ENCODE measurements around the gene TMCC2.

TMCC2 gene

GRCh38 chr1:205225901-205226765 is 1.6 kb upstream of the TMCC2 start:
- no peak for TF ChIP-seq CTCF (IDR thresholded peaks at IDR 0.05; ENCODE audit: borderline replicate concordance, insufficient read depth, low read depth, low read length)
- no peak overlapping the region for H3K4me3 ChIP-seq (ENCODE audit: low read depth, low read length)

GRCh38 chr1:205226868-205227583 is 720 bp upstream of the TMCC2 start:
- no peak for TF ChIP-seq CTCF (IDR thresholded peaks at IDR 0.05; ENCODE audit: borderline replicate concordance, insufficient read depth, low read depth, low read length)
- H3K4me3 ChIP-seq (ENCODE audit: low read depth, low read length), result peak overlapping the region; percentile 51

- TF ChIP-seq CTCF (IDR thresholded peaks at IDR 0.05; ENCODE audit: borderline replicate concordance, insufficient read depth, low read depth, low read length), result no peak
- peak overlapping the region; percentile 38 for H3K4me3 ChIP-seq (ENCODE audit: low read depth, low read length)
Measured at GRCh38 chr1:205228093-205228521, 361 bp downstream of the TMCC2 start.

GRCh38 chr1:205229399-205229871 is 1.7 kb downstream of the TMCC2 start:
- TF ChIP-seq CTCF (IDR thresholded peaks at IDR 0.05; ENCODE audit: borderline replicate concordance, insufficient read depth, low read depth, low read length), result peak; percentile 39
- no peak overlapping the region for H3K4me3 ChIP-seq (ENCODE audit: low read depth, low read length)

GRCh38 chr1:205229916-205230700 is 2.4 kb downstream of the TMCC2 start:
- H3K4me3 ChIP-seq (ENCODE audit: low read depth, low read length), result no peak overlapping the region

GRCh38 chr1:205230982-205231381 is 3.2 kb downstream of the TMCC2 start:
- TF ChIP-seq CTCF (IDR thresholded peaks at IDR 0.05; ENCODE audit: borderline replicate concordance, insufficient read depth, low read depth, low read length), result no peak
- no peak overlapping the region for H3K4me3 ChIP-seq (ENCODE audit: low read depth, low read length)

More at GRCh38 chr1:205229916-205230700, 2.4 kb downstream of the TMCC2 start:
- no peak for TF ChIP-seq CTCF (IDR thresholded peaks at IDR 0.05; ENCODE audit: borderline replicate concordance, insufficient read depth, low read depth, low read length)

All from GM12875 (cell line).